ENCODE results near the gene KYNU. TPM values are rescaled to one million over a fixed set of nuclear protein-coding genes. Genes with fewer than 3 reads are reported as not detected.
"Not testable (repeated sequence)": the region's sequence is repeated elsewhere in the genome, so short reads cannot be mapped to it uniquely, and the experiment has no call there.

Gene KYNU
- total RNA-seq, 1 donor from 2014 or later = 1.3 TPM

GRCh38 chr2:142940606-142941223, 63.3 kb downstream of the KYNU start:
- TF ChIP-seq CTCF (conservative IDR thresholded peaks at IDR 0.05; ENCODE audit: low read depth, low read length) = no peak
- no peak for DNase-seq (ENCODE audit: low read depth)
- no peak overlapping the region for H3K4me3 ChIP-seq (ENCODE audit: low read depth, low read length)

- no peak for DNase-seq (ENCODE audit: low read depth)
- H3K4me3 ChIP-seq (ENCODE audit: low read depth, low read length) = no peak overlapping the region
- no peak for TF ChIP-seq CTCF (conservative IDR thresholded peaks at IDR 0.05; ENCODE audit: low read depth, low read length)
These were observed 65.2 kb downstream of the KYNU start for GRCh38 chr2:142942690-142943089.

GRCh38 chr2:142944264-142944663, 66.8 kb downstream of the KYNU start:
- no peak overlapping the region for H3K4me3 ChIP-seq (ENCODE audit: low read depth, low read length)
- no peak for DNase-seq (ENCODE audit: low read depth)
- TF ChIP-seq CTCF (conservative IDR thresholded peaks at IDR 0.05; ENCODE audit: low read depth, low read length) = no peak

GRCh38 chr2:142944721-142945120, 67.3 kb downstream of the KYNU start:
- no peak for DNase-seq (ENCODE audit: low read depth)
- no peak for TF ChIP-seq CTCF (conservative IDR thresholded peaks at IDR 0.05; ENCODE audit: low read depth, low read length)
- no peak overlapping the region for H3K4me3 ChIP-seq (ENCODE audit: low read depth, low read length)

GRCh38 chr2:142946941-142947340, 69.5 kb downstream of the KYNU start:
- H3K4me3 ChIP-seq (ENCODE audit: low read depth, low read length) = no peak overlapping the region
- TF ChIP-seq CTCF (conservative IDR thresholded peaks at IDR 0.05; ENCODE audit: low read depth, low read length) = no peak
- no peak for DNase-seq (ENCODE audit: low read depth)

- H3K4me3 ChIP-seq (ENCODE audit: low read depth, low read length); DNase-seq (ENCODE audit: low read depth): not testable (repeated sequence)
These were observed 71.3 kb downstream of the KYNU start for GRCh38 chr2:142948723-142949122.

GRCh38 chr2:142950323-142950722, 72.9 kb downstream of the KYNU start:
- H3K4me3 ChIP-seq (ENCODE audit: low read depth, low read length); DNase-seq (ENCODE audit: low read depth): not testable (repeated sequence)

GRCh38 chr2:142951190-142952007, 73.9 kb downstream of the KYNU start:
- no peak for TF ChIP-seq CTCF (conservative IDR thresholded peaks at IDR 0.05; ENCODE audit: low read depth, low read length)
- no peak overlapping the region for H3K4me3 ChIP-seq (ENCODE audit: low read depth, low read length)
- DNase-seq (ENCODE audit: low read depth) = no peak

Measured in epithelial cell of proximal tubule (primary cell).